GM21723 (cell line): ENCODE measurements around the gene CDHR5.
"Not testable (repeated sequence)": the region's sequence is repeated elsewhere in the genome, so short reads cannot be mapped to it uniquely, and the experiment has no call there.

ENCODE experiments used
- ATAC-seq: cut with Tn5 transposase; IDR thresholded peaks from one replicate; pipeline ENCODE4 v1.9.1; 2021; ENCODE audit warnings: mild to moderate bottlenecking, moderate library complexity; ENCODE audit not compliant: unreplicated experiment

Gene CDHR5, protein sequence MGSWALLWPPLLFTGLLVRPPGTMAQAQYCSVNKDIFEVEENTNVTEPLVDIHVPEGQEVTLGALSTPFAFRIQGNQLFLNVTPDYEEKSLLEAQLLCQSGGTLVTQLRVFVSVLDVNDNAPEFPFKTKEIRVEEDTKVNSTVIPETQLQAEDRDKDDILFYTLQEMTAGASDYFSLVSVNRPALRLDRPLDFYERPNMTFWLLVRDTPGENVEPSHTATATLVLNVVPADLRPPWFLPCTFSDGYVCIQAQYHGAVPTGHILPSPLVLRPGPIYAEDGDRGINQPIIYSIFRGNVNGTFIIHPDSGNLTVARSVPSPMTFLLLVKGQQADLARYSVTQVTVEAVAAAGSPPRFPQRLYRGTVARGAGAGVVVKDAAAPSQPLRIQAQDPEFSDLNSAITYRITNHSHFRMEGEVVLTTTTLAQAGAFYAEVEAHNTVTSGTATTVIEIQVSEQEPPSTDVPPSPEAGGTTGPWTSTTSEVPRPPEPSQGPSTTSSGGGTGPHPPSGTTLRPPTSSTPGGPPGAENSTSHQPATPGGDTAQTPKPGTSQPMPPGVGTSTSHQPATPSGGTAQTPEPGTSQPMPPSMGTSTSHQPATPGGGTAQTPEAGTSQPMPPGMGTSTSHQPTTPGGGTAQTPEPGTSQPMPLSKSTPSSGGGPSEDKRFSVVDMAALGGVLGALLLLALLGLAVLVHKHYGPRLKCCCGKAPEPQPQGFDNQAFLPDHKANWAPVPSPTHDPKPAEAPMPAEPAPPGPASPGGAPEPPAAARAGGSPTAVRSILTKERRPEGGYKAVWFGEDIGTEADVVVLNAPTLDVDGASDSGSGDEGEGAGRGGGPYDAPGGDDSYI

DNA sequence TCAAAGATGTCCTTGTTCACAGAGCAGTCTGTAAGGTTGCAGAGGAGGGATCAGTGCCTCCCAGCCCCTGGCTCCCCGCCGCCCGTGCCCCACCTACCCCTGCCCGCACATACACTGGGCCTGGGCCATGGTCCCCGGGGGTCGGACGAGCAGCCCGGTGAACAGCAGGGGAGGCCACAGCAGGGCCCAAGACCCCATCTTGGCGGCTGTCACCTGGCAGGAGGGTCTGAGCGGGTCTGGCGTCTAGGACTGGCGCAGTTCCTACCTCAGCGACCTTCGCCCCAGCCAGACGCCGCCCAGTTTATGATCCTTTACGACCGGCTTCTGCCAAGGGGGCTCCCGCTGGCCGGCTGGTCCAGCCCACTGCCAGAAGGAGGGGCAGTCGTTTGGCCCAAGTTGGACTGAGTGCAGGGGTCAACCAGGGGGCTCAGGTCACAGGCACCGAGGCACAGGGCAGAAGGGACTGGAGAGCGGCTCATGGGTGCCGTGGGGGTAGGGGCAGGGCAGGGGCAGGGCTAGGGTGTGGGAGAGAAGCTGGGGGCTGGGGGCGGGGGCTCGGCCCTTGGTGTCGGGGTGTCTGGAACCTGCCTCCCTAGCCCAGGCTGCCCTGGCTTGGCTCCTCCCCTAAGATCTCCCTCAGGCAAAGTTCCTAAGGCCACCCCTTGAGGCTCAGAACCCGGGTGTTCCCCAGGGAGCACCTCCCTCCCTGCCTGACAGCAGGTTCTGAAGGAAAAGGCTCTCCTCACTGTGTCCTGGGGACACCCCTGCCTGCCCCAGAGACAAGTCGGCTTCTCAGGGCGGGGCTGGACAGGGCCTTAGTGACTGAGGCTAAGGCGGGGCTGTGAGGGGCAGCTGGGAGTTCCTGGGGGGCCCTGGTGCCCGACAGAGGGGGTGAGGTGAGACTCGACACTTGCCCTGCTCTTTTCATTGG, at the start of gene CDHR5:
CDHR5 (minus strand) TSS at position 251 of the 931 bp plus-strand sequence; CDS start at position 198, 53 bp downstream.
- ATAC-seq = no peak

DNA sequence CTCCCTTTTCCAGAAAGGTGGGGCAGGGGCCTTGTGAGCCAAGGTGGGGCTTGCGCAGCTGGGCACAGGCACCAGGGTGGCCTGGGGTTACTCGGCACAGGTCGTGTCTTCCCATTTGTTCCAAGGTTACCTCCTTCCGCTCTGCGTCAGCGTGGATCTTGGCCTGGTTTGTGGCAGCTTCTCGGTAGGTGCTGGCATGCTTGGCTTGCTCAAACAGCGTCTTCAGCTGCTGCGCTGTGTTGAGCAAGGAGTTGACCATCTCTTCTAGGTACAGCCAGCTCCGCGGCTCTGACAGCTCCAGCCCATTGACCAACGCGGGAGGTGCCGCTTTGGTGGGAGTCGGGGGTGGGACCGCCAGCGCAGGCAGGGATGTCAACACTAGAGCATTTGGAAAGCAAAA, 49.7 kb upstream of the CDHR5 start:
- no peak for ATAC-seq

DNA sequence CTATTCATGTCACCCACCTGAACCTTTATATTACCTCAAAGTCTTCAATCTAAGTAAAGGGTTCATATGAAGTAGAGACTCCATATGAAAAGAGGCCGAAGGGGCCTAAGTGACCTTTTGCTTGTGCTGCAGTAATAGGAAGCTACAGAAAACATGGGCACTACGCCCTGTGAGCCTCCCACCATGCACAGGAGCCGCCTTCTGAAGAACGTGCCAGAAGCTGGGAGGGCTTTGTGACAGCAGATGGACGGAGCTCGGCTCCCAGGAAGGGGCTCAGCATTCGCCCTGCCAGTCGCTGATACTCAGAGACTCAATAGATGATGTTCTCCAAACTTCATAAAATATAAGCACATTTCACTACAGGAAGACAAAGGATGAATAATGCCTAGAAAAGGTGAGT, 49.1 kb upstream of the CDHR5 start:
- no peak for ATAC-seq

DNA sequence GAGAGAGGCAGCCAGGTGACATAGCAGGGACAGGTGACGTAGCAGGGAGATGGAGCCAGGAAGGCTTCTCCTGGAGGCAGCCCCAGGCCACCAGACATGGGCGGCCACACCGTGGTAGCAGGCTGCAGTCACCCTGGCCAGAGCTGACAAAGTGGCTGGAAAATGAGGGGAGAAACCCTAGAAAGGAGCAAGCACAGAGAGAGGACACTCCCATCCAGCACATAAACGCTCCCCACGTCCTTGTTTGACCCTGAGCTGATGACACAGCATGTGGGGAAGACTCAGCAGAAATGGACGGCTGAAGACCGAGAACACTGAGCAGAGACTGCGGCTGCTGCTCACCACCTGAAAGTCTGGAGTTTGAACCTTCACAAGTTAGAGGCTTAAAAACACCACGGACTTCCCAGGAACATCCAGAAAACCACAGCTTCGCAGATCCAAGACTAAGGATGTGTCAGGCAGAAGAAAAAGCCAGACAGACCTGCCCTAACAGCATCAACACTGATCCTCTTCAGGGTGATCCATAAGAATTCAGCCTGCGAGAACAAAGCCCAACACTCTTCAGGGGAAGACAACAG, 41.0 kb upstream of the CDHR5 start:
- no peak for ATAC-seq

DNA sequence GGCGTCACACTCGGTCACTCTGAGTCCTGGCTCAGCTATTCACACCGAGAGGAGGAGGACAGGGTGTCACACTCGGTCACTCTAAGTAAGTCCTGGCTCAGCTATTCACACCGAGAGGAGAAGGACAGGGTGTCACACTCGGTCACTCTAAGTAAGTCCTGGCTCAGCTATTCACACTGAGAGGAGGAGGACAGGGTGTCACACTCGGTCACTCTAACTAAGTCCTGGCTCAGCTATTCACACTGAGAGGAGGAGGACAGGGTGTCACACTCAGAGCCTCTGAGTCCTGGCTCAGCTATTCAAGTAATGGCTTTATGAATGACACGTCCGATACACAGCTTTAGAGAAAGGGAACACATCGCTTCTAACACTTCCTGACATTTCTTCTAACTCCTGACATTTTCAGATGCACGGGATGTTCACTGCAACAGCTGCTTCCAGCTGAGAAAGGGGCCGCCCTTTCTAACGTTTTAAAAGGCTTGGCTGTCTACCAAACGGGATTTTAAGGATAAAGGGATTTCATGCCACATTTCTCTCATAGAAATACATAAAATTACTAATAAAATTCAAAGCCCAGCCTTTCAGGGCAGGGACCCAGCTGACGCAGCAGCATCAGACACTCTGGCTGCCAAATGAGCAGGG, 40.4 kb upstream of the CDHR5 start:
- ATAC-seq = no peak

DNA sequence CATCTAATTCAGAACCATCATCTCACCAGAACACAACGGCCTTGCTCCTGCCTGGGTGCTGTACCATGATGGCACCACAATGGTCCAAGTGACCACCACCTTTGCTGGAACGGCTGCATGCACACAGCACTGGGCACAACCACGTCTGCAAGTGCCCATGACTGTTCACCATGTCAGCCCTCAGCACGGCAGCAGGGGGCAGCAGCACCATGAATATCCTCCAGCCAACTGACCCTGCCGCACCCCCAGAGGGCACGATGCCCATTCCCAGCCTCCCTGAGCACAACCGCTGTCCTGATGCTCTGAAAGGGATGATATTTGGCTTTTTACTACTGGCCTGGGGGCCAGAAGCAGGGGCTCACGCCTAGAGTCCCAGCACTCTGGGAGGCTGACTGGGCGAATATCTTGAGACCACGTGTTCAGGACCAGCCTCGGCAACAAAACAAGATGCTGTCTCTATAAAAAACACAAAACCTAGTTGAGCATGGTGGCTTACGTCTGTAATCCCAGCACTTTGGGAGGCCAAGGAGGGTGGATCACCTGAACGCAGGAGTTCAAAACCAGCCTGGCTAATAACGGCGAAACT, 38.0 kb upstream of the CDHR5 start:
- ATAC-seq = no peak

DNA sequence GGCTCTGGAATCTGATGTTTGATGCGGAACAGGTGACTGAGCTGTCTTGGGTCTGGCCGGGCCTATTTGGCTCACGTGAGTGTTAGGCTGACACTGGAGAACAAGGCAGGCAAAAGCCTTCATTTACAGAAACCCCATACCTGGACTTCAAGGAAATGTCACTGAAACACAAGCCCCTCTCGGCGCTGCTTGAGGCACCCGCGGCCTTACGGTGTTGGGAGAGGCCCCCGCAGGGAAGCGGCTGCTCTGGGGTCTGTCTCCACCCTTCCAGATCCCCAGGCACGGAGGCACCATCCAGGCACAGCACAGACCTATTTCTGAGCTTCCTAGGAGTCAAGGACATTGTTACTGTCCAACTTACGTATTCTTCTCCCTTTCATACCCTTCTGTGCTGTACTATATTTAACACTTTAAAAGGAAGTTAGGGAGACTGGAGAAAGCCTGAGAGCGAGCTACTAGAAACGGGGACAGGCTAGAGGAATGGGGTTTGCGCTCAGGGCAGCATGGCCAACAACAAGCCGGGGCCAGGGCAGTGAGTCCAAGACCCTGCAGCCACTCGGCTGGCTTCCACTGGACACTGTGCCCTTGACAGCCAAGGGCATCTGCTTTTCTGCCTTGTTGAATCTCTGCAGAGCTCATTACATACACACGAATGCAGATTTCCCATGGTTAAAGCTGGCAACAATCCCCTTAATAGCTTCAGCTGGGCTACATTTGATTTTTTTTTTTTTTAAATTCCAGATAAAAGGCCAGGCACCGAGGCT, 36.1 kb upstream of the CDHR5 start:
- no peak for ATAC-seq

DNA sequence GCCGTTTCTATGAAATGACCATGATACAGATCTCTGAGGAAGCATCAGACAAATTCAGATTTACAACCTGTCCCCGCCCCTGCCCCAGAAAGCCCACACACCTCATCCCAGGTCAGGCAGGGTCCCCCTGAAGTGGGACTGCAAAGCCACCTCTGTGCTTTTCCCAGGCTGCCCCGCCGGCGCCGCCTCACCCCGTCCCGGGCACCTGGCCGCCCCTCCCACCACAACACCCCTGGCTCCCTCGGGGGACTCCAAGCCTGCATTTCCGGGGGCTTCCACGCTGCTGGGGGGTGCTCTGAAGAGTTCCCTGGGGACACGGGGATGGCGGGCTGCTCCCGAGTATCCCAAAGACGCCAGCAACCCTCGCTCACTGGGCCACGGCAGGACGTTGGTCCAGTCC, 35.5 kb upstream of the CDHR5 start:
- no peak for ATAC-seq

DNA sequence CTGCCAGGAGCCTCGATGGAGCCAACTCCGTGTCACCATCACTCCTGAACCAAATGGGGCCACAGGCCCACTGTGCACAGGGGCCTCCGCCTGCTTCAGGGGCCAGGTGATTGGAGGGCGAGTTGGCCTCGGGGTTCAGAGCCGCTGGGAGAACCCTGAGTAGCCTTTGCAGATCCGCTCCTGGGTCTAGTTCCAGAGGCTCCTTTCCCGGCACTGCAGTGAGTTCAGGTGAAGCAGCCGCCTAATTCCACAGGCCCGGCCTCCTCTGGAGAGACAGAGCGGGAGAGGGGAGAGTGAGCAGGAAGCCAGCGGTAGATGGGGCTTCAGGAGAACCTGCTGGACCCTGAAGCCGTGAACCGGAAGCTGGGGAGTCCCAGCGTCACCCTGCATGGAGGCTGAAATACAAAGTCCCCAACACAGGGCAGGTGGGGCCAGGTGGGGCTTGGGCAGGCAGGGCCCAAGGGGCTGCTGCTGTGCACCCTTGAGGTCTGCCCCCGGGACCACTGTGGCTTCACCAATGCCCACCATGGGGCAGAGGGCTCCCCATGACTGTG, 34.9 kb upstream of the CDHR5 start:
- ATAC-seq = no peak

DNA sequence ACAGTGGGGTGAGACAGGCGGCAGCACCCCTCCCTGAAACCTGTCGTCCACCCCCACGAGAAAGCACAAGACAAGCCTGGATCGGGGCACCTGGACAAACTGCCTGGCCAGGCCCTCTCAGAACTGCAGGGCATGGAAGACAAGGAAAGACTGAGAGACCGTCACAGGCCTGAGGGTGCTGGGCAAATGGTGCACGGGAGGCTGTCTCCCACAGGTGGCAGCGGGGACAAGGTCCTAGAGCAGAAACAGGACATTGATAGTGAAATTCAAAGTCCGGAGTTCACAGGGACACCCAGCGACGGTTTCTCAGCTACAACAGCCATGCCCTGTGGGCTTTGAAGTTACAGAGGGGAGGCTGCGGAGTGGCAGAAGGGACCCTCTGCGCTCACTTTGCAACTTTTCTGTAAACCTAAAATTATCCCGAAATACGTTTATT, 33.0 kb upstream of the CDHR5 start:
- ATAC-seq = no peak

DNA sequence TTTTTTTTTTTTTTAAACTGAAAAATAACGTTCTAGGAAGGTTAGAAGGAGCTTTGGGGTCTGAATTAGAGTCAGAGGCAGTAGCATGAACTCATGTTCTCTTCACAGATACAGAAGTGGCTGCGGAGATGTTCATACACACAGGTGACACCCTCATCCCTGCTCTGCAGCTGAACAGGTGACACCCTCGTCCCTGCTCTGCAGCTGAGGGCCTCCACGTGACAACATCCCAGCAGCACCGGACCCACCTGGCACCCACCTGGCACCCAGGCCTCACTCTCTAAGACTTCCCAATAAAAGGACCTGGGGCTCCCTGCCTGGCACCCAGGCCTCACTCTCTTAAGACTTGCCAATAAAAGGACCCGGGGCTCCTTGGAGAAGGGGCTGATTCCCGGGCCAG, 32.1 kb upstream of the CDHR5 start:
- no peak for ATAC-seq

DNA sequence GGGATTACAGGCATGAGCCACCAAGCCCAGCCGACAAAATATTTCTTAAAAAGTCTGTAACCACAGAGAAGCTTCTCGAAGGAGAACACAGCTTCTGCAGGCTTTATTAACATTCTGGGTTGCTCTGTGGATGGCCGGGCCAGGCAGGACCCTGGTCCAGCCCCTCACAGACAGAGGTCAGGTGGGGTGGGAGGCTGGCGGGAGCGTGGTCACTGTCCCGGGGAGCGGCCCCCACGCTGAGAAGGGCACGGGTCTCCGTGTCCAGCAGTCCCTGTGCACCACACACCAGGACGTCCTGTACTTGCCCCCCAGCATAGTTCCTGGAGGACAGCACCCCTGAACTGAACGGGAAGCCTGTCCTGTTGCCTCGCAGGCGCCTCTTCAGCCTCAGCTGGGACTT, 31.7 kb upstream of the CDHR5 start:
- ATAC-seq = no peak

DNA sequence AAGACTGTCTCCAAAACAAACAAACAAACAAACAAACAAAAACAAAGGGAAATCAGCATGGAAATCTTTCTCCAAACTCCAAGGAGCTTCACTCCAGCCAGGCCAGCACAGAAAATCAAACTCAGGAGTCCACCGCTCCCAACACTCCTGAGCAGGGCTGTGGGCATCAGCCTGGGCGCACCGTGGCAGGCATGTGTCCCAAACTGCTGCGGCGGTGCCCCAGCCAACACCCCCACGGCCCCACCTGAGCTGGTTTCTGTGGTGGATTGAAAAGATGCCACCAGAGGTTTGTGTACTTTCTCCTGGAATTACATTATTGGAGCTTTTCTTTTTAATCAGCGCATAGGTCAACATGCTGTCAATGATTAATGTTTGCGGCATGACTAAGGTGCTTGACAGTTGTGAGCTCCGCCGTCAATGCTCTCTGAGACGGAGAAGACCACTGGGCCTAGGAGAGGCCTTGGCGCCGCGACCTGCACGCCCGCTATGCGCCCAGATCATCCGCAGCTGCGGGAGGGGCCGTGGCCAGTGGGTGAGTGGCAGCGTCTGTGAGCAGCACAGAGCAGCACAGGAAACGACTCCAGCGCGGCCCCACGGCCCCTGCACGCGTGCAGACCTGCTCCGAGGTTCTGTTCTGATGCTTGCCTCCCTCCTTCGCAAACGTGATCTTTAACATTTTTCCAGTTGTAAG, 30.4 kb upstream of the CDHR5 start:
- no peak for ATAC-seq

DNA sequence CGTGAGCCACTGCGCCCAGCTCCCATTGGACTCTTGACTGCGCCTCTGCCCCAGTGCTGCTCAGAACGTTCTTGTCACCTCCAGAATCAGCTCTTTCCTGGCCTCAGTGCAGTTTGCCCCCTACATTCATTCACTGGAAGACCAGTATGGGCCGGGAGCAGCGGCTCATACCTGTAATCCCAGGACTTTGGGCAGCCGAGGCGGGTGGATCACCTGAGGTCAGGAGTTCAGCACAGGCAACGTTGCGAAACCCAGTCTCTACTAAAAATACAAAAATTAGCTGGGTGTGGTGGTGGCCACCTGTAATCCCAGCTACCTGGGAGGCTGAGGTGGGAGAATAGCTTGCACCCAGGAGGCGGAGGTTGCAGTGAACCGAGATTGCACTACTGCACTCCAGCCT, 29.7 kb upstream of the CDHR5 start:
- not testable (repeated sequence) for ATAC-seq

DNA sequence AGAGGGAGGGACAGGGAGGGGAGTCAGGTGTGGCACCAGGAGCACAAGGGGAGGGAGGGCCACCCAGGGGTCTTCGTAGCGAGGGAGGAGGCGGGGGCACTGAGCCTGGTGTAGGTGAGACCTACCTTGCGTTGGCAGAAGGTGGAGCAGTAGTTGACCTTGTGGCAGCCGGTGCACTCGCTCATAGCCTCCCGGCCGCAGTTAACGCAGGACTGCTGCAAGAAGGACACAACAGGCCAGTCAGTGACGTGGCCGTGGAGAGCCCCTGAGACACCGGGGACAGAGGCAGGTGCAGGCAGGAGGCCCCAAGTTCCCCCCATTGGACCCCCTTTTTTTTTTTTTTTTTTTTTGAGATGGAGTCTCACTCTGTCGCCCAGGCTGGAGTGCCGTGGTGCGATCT, 29.1 kb upstream of the CDHR5 start:
- no peak for ATAC-seq

DNA sequence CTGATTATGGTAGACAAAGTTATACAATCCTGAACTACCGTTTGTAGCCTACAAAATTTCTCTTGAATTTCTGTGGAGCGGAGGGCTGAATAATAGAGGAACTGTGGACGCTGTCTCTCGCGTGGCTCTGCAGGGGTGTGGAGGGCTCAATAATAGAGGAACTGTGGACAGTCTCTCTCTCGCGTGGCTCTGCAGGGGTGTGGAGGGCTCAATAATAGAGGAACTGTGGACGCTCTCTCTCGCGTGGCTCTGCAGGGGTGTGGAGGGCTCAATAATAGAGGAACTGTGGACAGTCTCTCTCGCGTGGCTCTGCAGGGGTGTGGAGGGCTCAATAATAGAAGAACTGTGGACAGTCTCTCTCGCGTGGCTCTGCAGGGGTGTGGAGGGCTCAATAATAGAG, 28.4 kb upstream of the CDHR5 start:
- ATAC-seq = not testable (repeated sequence)

DNA sequence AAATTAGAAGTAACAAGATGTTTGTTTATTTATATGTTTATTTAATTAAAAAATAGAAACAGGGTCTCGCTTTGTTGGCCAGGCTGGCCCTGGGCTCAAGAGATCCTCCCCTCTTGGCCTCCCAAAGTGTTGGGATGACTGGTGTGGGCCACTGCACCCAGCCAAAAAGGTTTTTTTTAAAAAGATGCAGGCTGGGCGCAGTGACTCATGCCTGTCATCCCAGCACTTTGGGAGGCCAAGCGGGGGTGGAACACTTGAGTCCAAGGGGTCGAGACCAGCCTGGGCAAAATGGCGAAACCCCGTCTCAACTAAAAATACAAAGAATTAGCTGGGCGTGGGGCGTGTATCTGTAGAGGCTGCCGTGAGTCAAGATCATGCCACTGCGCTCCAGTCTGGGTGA, 25.7 kb upstream of the CDHR5 start:
- no peak for ATAC-seq

DNA sequence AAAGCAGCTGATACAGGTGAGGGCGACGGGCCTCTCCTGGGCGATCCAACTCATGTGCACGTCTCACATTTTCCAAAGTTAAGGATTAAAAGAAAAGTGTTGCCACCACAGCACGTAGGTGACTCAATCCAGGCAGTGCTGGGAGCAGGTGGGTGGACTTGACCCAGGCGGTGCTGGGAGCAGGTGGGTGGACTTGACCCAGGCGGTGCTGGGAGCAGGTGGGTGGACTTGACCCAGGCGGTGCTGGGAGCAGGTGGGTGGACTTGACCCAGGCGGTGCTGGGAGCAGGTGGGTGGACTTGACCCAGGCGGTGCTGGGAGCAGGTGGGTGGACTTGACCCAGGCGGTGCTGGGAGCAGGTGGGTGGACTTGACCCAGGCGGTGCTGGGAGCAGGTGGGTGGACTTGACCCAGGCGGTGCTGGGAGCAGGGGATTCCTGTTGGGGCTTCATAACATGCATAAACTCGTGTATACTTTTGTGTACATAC, 23.0 kb upstream of the CDHR5 start:
- not testable (repeated sequence) for ATAC-seq
